ENCODE measurements around the gene ARHGAP11A.

Gene ARHGAP11A

GRCh38 chr15:32679298-32679690 lies 64.0 kb downstream of the ARHGAP11A start:
- DNase-seq (ENCODE audit: low read depth), result no peak
- H3K4me3 ChIP-seq (ENCODE audit: control insufficient read depth, low read depth, low read length), result no peak overlapping the region

GRCh38 chr15:32682569-32682968 lies 67.3 kb downstream of the ARHGAP11A start:
- no peak overlapping the region for H3K4me3 ChIP-seq (ENCODE audit: control insufficient read depth, low read depth, low read length)
- peak; percentile 93 for DNase-seq (ENCODE audit: low read depth)
- TF ChIP-seq, protein P1, sequence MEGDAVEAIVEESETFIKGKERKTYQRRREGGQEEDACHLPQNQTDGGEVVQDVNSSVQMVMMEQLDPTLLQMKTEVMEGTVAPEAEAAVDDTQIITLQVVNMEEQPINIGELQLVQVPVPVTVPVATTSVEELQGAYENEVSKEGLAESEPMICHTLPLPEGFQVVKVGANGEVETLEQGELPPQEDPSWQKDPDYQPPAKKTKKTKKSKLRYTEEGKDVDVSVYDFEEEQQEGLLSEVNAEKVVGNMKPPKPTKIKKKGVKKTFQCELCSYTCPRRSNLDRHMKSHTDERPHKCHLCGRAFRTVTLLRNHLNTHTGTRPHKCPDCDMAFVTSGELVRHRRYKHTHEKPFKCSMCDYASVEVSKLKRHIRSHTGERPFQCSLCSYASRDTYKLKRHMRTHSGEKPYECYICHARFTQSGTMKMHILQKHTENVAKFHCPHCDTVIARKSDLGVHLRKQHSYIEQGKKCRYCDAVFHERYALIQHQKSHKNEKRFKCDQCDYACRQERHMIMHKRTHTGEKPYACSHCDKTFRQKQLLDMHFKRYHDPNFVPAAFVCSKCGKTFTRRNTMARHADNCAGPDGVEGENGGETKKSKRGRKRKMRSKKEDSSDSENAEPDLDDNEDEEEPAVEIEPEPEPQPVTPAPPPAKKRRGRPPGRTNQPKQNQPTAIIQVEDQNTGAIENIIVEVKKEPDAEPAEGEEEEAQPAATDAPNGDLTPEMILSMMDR (IDR thresholded peaks at IDR 0.05; ENCODE audit: control insufficient read depth, insufficient read depth, low read depth, low read length, missing control alignments), result no peak

More at GRCh38 chr15:32679298-32679690, 64.0 kb downstream of the ARHGAP11A start:
- TF ChIP-seq, protein P1 (IDR thresholded peaks at IDR 0.05; ENCODE audit: control insufficient read depth, insufficient read depth, low read depth, low read length, missing control alignments), result no peak

- no peak for DNase-seq (ENCODE audit: low read depth)
- no peak overlapping the region for H3K4me3 ChIP-seq (ENCODE audit: control insufficient read depth, low read depth, low read length)
- TF ChIP-seq, protein P1 (IDR thresholded peaks at IDR 0.05; ENCODE audit: control insufficient read depth, insufficient read depth, low read depth, low read length, missing control alignments), result no peak
Measured at GRCh38 chr15:32682977-32683630, 67.8 kb downstream of the ARHGAP11A start.

DNA sequence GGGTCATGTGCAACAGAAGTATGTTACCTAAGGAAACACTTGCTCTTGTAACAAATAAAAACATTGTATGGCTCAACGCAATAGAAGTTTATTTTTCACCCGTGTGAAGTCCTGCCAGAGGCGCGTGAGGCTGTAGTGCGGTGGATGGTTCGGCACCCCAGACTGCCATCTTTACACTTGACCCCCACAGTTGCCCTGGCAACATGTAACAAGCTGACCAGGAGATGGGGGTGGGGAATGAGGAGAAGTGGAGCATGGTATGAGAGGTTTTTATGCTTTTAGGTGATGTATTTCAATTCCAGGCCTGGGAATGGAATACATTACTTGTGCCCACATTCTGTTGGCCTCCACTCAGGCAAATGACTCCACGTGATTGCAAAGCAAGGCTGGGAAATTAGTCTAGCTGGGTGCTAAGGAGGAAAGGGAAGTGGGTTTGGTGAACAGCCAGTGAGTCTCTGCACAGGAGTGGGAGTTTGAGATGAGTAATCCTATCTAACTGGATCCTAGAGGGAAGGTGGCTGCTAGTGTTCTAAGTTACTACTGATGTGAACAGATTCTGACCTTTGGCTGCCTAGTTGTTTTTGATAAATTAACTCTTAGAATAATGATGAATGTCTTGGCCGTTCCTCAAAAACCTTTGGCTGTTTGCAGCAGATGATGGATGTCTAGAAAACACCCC lies 68.7 kb downstream of the ARHGAP11A start:
- H3K4me3 ChIP-seq (ENCODE audit: control insufficient read depth, low read depth, low read length), result peak overlapping the region; percentile 14; the same call in 1 of the 2 replicates
- DNase-seq (ENCODE audit: low read depth), result peak; percentile 90
- TF ChIP-seq, protein P1 (IDR thresholded peaks at IDR 0.05; ENCODE audit: control insufficient read depth, insufficient read depth, low read depth, low read length, missing control alignments), result no peak

DNA sequence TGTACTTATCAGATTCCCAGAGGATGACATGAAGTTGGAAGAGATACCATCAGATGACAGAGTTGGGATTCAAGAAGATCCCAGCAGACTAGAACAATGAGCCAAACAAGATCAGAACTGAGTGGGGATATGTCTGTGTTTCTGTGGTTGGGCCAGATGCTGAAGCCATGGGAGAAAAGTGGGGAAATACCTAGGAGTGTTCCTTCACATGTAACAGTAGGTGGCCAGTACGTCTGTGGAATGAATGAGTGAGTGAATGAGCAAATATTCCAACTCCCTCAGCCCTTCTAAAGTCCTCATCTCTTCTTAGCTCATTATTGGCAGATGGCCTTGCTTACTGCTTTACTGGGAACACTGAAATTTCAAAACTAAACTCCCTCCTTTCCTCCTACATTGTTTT lies 70.3 kb downstream of the ARHGAP11A start:
- TF ChIP-seq, protein P1 (IDR thresholded peaks at IDR 0.05; ENCODE audit: control insufficient read depth, insufficient read depth, low read depth, low read length, missing control alignments), result no peak
- H3K4me3 ChIP-seq (ENCODE audit: control insufficient read depth, low read depth, low read length), result no peak overlapping the region
- DNase-seq (ENCODE audit: low read depth), result no peak

- no peak for DNase-seq (ENCODE audit: low read depth)
- no peak overlapping the region for H3K4me3 ChIP-seq (ENCODE audit: control insufficient read depth, low read depth, low read length)
- TF ChIP-seq, protein P1 (IDR thresholded peaks at IDR 0.05; ENCODE audit: control insufficient read depth, insufficient read depth, low read depth, low read length, missing control alignments), result no peak
Measured at GRCh38 chr15:32687556-32687955, 72.3 kb downstream of the ARHGAP11A start.

Data from AG09309 (cell line).